H1 (cell line): Measurements from ENCODE around the gene NFYB. TPM values are rescaled to one million over a fixed set of nuclear protein-coding genes. Genes with fewer than 3 reads are reported as not detected.
A peak's percentile ranks its signal among the peaks of the same experiment; 100 is the strongest.

Experiments used
- CTCF ChIA-PET: fragments of 300-600 bp; sonication (Branson Sonifier 250); formaldehyde crosslinking; loops from one replicate; lab custom pipeline; 2021; ENCODE audit not compliant: partially characterized antibody; lab: Charles Lee
- POLR2A ChIA-PET: fragments of 300-600 bp; sonication (Branson Sonifier 250); formaldehyde crosslinking; loops from one replicate; lab custom pipeline; 2021; ENCODE audit warnings: inconsistent platforms; ENCODE audit not compliant: partially characterized antibody; lab: Charles Lee
- DNase-seq, 2 experiments: peaks; one replicate each; pipeline versions ENCODE4 v3.0.0 to v3.0.0-alpha.2; 2010 to 2022; ENCODE audit warnings: low spot score in 2 of 2, low read depth in 1 of 2, mixed read lengths in 1 of 2
- FAIRE-seq: peaks from 2 replicates; lab custom pipeline; 2011; peaks lifted over from hg19 to GRCh38; lab: Jason Lieb, UNC
- H2AFZ ChIP-seq: 2 replicates; pipeline ENCODE4 v1.8.1; 2012; ENCODE audit warnings: low read length, inconsistent platforms
- H2AK5ac ChIP-seq: 2 replicates; pipeline ENCODE4 v1.6.1; 2013; ENCODE audit warnings: low read depth, low read length
- H2BK120ac ChIP-seq: replicated peaks from 2 replicates; pipeline ENCODE3; 2013; ENCODE audit warnings: low read depth, low read length, inconsistent platforms
- H2BK12ac ChIP-seq: 2 replicates; pipeline ENCODE4 v1.6.1; 2013; ENCODE audit warnings: low read depth, low read length
- H2BK15ac ChIP-seq: 2 replicates; pipeline ENCODE4 v1.6.1; 2013; ENCODE audit warnings: low read length
- H2BK20ac ChIP-seq: 2 replicates; pipeline ENCODE4 v1.6.1; 2013; ENCODE audit warnings: low read length
- H2BK5ac ChIP-seq: 2 replicates; pipeline ENCODE4 v1.6.1; 2013; ENCODE audit warnings: low read depth, low read length
- H3K14ac ChIP-seq: 2 replicates; pipeline ENCODE4 v1.6.1; 2013; ENCODE audit warnings: inconsistent platforms; ENCODE audit not compliant: insufficient read length
- H3K18ac ChIP-seq: 2 replicates; pipeline ENCODE4 v1.6.1; 2013; ENCODE audit warnings: low read length; ENCODE audit errors: extremely low read depth
- H3K23ac ChIP-seq: 2 replicates; pipeline ENCODE4 v1.6.1; 2013; ENCODE audit warnings: inconsistent platforms; ENCODE audit not compliant: insufficient read length
- H3K23me2 ChIP-seq: 2 replicates; pipeline ENCODE4 v1.6.1; 2013; ENCODE audit warnings: low read depth, low read length
- H3K27ac ChIP-seq: 2 replicates; pipeline ENCODE4 v1.6.1; 2011; ENCODE audit warnings: low read depth, low read length, inconsistent platforms
- H3K27me3 ChIP-seq, 4 experiments: replicated peaks in 1 of 4; 1 replicate in 1 of 4; 2 replicates in 3 of 4; pipeline versions ENCODE4 v1.6.1 to v1.8.1; 2011 to 2013; ENCODE audit warnings: low read length in 3 of 4, mild to moderate bottlenecking in 3 of 4, inconsistent platforms in 2 of 4, mixed read lengths in 2 of 4, moderate library complexity in 1 of 4; ENCODE audit not compliant: control insufficient read depth in 3 of 4, insufficient read depth in 3 of 4; ENCODE audit errors: extremely low read depth in 1 of 4
- H3K36me3 ChIP-seq, 4 experiments: 2 replicates each; pipeline versions ENCODE4 v1.6.1 to v1.8.1; 2011 to 2013; ENCODE audit warnings: mild to moderate bottlenecking in 4 of 4, low read length in 3 of 4, moderate library complexity in 2 of 4, control low read depth in 1 of 4, inconsistent platforms in 1 of 4; ENCODE audit not compliant: insufficient read depth in 4 of 4, control insufficient read depth in 2 of 4
- H3K4ac ChIP-seq: replicated peaks from 2 replicates; pipeline ENCODE3; 2013; ENCODE audit warnings: low read length, low read depth, mixed read lengths, inconsistent platforms; ENCODE audit not compliant: insufficient read length
- H3K4me1 ChIP-seq, 4 experiments: replicated peaks in 1 of 4; 1 replicate in 1 of 4; 2 replicates in 3 of 4; pipeline versions ENCODE4 v1.6.1 to v1.8.1; 2011 to 2013; ENCODE audit warnings: low read length in 3 of 4, inconsistent platforms in 2 of 4, mixed read lengths in 1 of 4; ENCODE audit not compliant: insufficient read depth in 4 of 4, control insufficient read depth in 3 of 4
- H3K4me2 ChIP-seq, 2 experiments: 2 replicates each; pipeline versions ENCODE4 v1.6.1 to v1.8.1; 2011 to 2013; ENCODE audit warnings: low read depth in 2 of 2, low read length in 2 of 2, control low read depth in 1 of 2, inconsistent platforms in 1 of 2, mild to moderate bottlenecking in 1 of 2; ENCODE audit not compliant: insufficient read depth in 1 of 2
- H3K4me3 ChIP-seq, 4 experiments: fragments of 200-600, 300-600 bp in 1 of 4; sonication (generic), shearing (Covaris generic), sonication (Bioruptor Twin) in 1 of 4; 2 replicates each; pipeline versions ENCODE4 v1.5.1 to v1.8.1; 2011 to 2016; ENCODE audit warnings: low read length in 4 of 4, low read depth in 3 of 4, control low read depth in 2 of 4, inconsistent platforms in 2 of 4, mild to moderate bottlenecking in 2 of 4, mixed read lengths in 1 of 4, moderate library complexity in 1 of 4; ENCODE audit not compliant: insufficient read depth in 2 of 4; ENCODE audit errors: extremely low read depth in 1 of 4
- H3K56ac ChIP-seq: replicated peaks from 2 replicates; pipeline ENCODE3; 2013; ENCODE audit warnings: low read depth, mild to moderate bottlenecking, mixed read lengths, low read length, inconsistent platforms; ENCODE audit not compliant: insufficient read length
- H3K79me1 ChIP-seq: 2 replicates; pipeline ENCODE4 v1.6.1; 2013; ENCODE audit warnings: low read depth, low read length, control low read depth
- H3K79me2 ChIP-seq, 2 experiments: 2 replicates each; pipeline versions ENCODE4 v1.6.1 to v1.8.1; 2012 to 2013; ENCODE audit warnings: low read length in 2 of 2, mild to moderate bottlenecking in 2 of 2, inconsistent platforms in 1 of 2; ENCODE audit not compliant: insufficient read depth in 2 of 2, control insufficient read depth in 1 of 2
- H3K9ac ChIP-seq, 4 experiments: replicated peaks in 1 of 4; 1 replicate in 1 of 4; 2 replicates in 3 of 4; pipeline versions ENCODE4 v1.6.1 to v1.8.1; 2011 to 2013; ENCODE audit warnings: low read depth in 3 of 4, low read length in 3 of 4, control low read depth in 2 of 4, mild to moderate bottlenecking in 2 of 4, moderate library complexity in 2 of 4, inconsistent platforms in 1 of 4; ENCODE audit errors: extremely low read depth in 1 of 4
- H3K9me3 ChIP-seq, 2 experiments: 2 replicates each; pipeline versions ENCODE4 v1.6.1 to v1.8.1; 2012 to 2013; ENCODE audit warnings: mild to moderate bottlenecking in 2 of 2, moderate library complexity in 2 of 2, control low read depth in 1 of 2, inconsistent platforms in 1 of 2, low read depth in 1 of 2, low read length in 1 of 2, mixed read lengths in 1 of 2; ENCODE audit not compliant: insufficient read depth in 2 of 2
- H4K20me1 ChIP-seq, 2 experiments: replicated peaks in 1 of 2; 2 replicates each; pipeline versions ENCODE3 to v1.8.1; 2011 to 2013; ENCODE audit warnings: inconsistent platforms in 2 of 2, low read length in 2 of 2, mild to moderate bottlenecking in 1 of 2; ENCODE audit not compliant: insufficient read depth in 2 of 2, control insufficient read depth in 1 of 2
- H4K5ac ChIP-seq: 2 replicates; pipeline ENCODE4 v1.6.1; 2013; ENCODE audit warnings: low read length, low read depth, mixed read lengths, inconsistent platforms; ENCODE audit not compliant: insufficient read length
- H4K8ac ChIP-seq: 2 replicates; pipeline ENCODE4 v1.8.0; 2013; ENCODE audit warnings: mild to moderate bottlenecking, moderate library complexity, low read length, inconsistent platforms; ENCODE audit not compliant: insufficient read depth; ENCODE audit errors: extremely low read depth
- H4K91ac ChIP-seq: replicated peaks from 2 replicates; pipeline ENCODE3; 2013; ENCODE audit warnings: low read length, mixed read lengths, inconsistent platforms; ENCODE audit not compliant: insufficient read length
- BCL11A ChIP-seq, 2 experiments: IDR thresholded peaks; one replicate each; pipeline ENCODE4 v1.6.1; 2011; ENCODE audit warnings: low read depth in 2 of 2, low read length in 2 of 2, mild to moderate bottlenecking in 2 of 2
- CHD1 ChIP-seq: IDR thresholded peaks from 2 replicates; pipeline ENCODE4 v1.6.1; 2012; ENCODE audit warnings: low read depth, low read length, improper control_type of control experiment
- POU5F1 ChIP-seq: IDR thresholded peaks from 2 replicates; pipeline ENCODE4 v1.6.1; 2011; ENCODE audit warnings: low read depth, mild to moderate bottlenecking, low read length, moderate library complexity
- SIRT6 ChIP-seq: IDR thresholded peaks from one replicate; pipeline ENCODE4 v1.7.1; 2012; ENCODE audit warnings: low read length, inconsistent platforms
- TEAD4 ChIP-seq: IDR thresholded peaks from 2 replicates; pipeline ENCODE4 v1.6.1; 2012; ENCODE audit warnings: low read depth, low read length, inconsistent platforms, mixed read lengths
- WGBS, 2 experiments: shearing (Covaris generic) in 1 of 2; methylation state at CpG; one replicate each; pipeline versions ENCODE4 v1.1.6 to v1.1.7; 2013 to 2015; ENCODE audit warnings: low lambda C conversion rate in 2 of 2, mixed read lengths in 2 of 2, inconsistent platforms in 1 of 2, low coverage in 1 of 2, missing lambda C conversion rate in 1 of 2; ENCODE audit not compliant: insufficient replicate concordance in 2 of 2, insufficient coverage in 1 of 2, insufficient read length in 1 of 2; ENCODE audit errors: extremely low coverage in 1 of 2, missing lambda C conversion rate in 1 of 2; 5-methylcytosine and 5-hydroxymethylcytosine counted together
- polyA plus RNA-seq, 7 experiments: library from polyadenylated mRNA; depleted of rRNA in 3 of 7; stranded (reverse) in 5 of 7; unstranded in 2 of 7; fragments of >200 nt in 5 of 7; fragments of 200-250 nt in 2 of 7; gene quantifications; 1 replicate in 5 of 7; 2 replicates in 1 of 7; 4 replicates in 1 of 7; pipeline versions ENCODE4 v1.2.1 to v1.2.3, GENCODE V29; 2011 to 2013; ENCODE audit warnings: missing spikeins in 2 of 7, mixed read lengths in 2 of 7
- total RNA-seq: library from RNA; stranded (reverse); fragmentation: NEBNext Ultra II Directional; extraction: Animal tissue kit (Norgen Biotek cat#: 25700); gene quantifications from 2 replicates; pipeline ENCODE4 v1.2.1, GENCODE V29; 2021

Gene NFYB
- total and polyA plus RNA-seq, 2 of the 8 experiments (the other 6 are each of a cell fraction or from before 2014, with no cell fraction given): 29.1 to 43.5 TPM

DNA sequence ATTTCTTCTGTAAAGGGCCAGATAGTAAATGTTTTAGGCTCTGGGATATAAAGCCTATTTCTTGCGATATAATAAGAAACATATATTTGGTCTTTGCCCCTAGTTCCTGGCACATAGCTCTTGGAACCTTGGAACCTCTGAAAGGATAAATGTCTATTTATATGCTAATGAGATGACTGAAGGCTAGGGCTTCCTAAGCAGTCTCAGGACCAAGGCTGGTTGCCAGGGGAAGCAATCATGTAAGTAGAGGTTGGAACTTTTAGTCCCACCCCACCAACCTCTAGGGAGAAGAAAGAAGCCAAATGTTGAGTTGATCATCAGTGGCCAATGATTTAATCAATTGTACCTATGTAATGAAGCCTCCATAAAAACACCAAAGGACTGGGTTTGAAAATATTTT, 26.6 kb upstream of the NFYB start:
- Histone ChIP-seq H3K18ac (no peak overlapping the region), H2BK12ac (no peak overlapping the region), H3K36me3 (no peaks in the 10 kb centered on the region), H2AK5ac (no peak overlapping the region), H4K8ac (no peak overlapping the region), H3K27ac (no peak overlapping the region), H3K56ac (no peak overlapping the region), H2BK5ac (no peak overlapping the region), H3K23me2 (no peaks in the 10 kb centered on the region), H3K14ac (no peak overlapping the region), H3K4me2 (no peak overlapping the region), H3K4me1 (no peaks in the 10 kb centered on the region), H3K27me3 (no peaks in the 10 kb centered on the region), H3K9ac (no peak overlapping the region), H3K4me3 (no peak overlapping the region), H4K20me1 (no peaks in the 10 kb centered on the region), H2AFZ (no peak overlapping the region), H4K5ac (no peak overlapping the region), H2BK120ac (no peak overlapping the region), H3K23ac (no peak overlapping the region), H3K79me1 (no peaks in the 10 kb centered on the region), H2BK15ac (no peak overlapping the region), H4K91ac (no peak overlapping the region), H3K79me2 (no peaks in the 10 kb centered on the region), H3K4ac (no peak overlapping the region), H3K9me3 (no peaks in the 10 kb centered on the region), H2BK20ac (no peak overlapping the region)
- ChIA-PET CTCF (interaction anchor here (0.6 to 1.2 kb wide), 4 partner anchors 36 to 211 kb away, joined by 3 to 5 read pairs (median 4); no protein-coding TSS in a partner anchor), POLR2A (no interaction called here)
- TF ChIP-seq TEAD4: no peak
- TF ChIP-seq POU5F1: no peak
- no peak for TF ChIP-seq CHD1
- TF ChIP-seq BCL11A (IDR thresholded peaks at IDR 0.05; ENCODE audit: low read depth in 2 of 2, low read length in 2 of 2): no peak
- no peak for TF ChIP-seq SIRT6
- DNase-seq (no peak), FAIRE-seq (peak; percentile 45)
- WGBS, 2 experiments: 19% methylated on average over 1 of the region's 1 CpG; no CpG with 5 or more reads in 1 of the 2 experiments
